Aorta (tissue), 5 donors: ENCODE results near the gene EXOC3L4. TPM values are rescaled to one million over a fixed set of nuclear protein-coding genes. Genes with fewer than 3 reads are reported as not detected.

Experiments used
- ATAC-seq: fragments of 200-7000 bp; cut with Tn5 transposase; one replicate; pipeline ENCODE4 v1.9.1; 2022; ENCODE audit warnings: moderate library complexity; ENCODE audit not compliant: low FRiP score
- DNase-seq, 2 donors: peaks; one replicate each; pipeline ENCODE4 v3.0.0-alpha.2; 2020
- H3K27ac ChIP-seq, 2 donors: one replicate each; pipeline ENCODE4 v1.5.1; 2013; ENCODE audit warnings: low read length in 2 of 2, mild to moderate bottlenecking in 2 of 2, moderate library complexity in 2 of 2, control low read depth in 1 of 2, inconsistent platforms in 1 of 2, low read depth in 1 of 2
- H3K27me3 ChIP-seq, 2 donors: one replicate each; pipeline ENCODE4 v1.6.1; 2013; ENCODE audit warnings: control low read depth in 1 of 2, low read length in 1 of 2, mild to moderate bottlenecking in 1 of 2, moderate library complexity in 1 of 2; ENCODE audit not compliant: insufficient read depth in 2 of 2, control insufficient read depth in 1 of 2
- H3K36me3 ChIP-seq, 2 donors: one replicate each; pipeline ENCODE4 v1.6.1; 2013; ENCODE audit warnings: control low read depth in 1 of 2, low read length in 1 of 2, mild to moderate bottlenecking in 1 of 2; ENCODE audit not compliant: insufficient read depth in 2 of 2, control insufficient read depth in 1 of 2
- H3K4me1 ChIP-seq, 2 donors: one replicate each; pipeline ENCODE4 v1.6.1; 2013; ENCODE audit warnings: low read length in 2 of 2, control low read depth in 1 of 2, mild to moderate bottlenecking in 1 of 2, moderate library complexity in 1 of 2; ENCODE audit not compliant: insufficient read depth in 2 of 2, control insufficient read depth in 1 of 2
- H3K4me3 ChIP-seq, 2 donors: one replicate each; pipeline ENCODE4 v1.5.1; 2013; ENCODE audit warnings: low read length in 2 of 2, control low read depth in 1 of 2, mild to moderate bottlenecking in 1 of 2
- H3K9me3 ChIP-seq: one replicate; pipeline ENCODE4 v1.6.1; 2013; ENCODE audit warnings: mild to moderate bottlenecking, low read length; ENCODE audit not compliant: control insufficient read depth
- WGBS, 2 donors: extraction: QIAGEN DNeasy Blood & Tissue Kit; methylation state at CpG; one replicate each; pipeline ENCODE4 v1.1.7; 2013; 5-methylcytosine and 5-hydroxymethylcytosine counted together
- intact Hi-C, 2 donors: fragments of 100-400 bp; cut with DNase I; formaldehyde crosslinking; loops; one replicate each; pipeline versions ENCODE4 v1.14.2 to v1.15.0; 2022
- polyA plus RNA-seq, 2 donors: library from polyadenylated mRNA; stranded (reverse); fragments of 200-250 nt; gene quantifications; one replicate each; pipeline ENCODE4 v1.2.3, GENCODE V29; 2013
- total RNA-seq, 2 donors: library from RNA; stranded (reverse); fragmentation: NEBNext Ultra II Directional; extraction: Animal tissue kit (Norgen Biotek cat#: 25700); gene quantifications; one replicate each; pipeline ENCODE4 v1.2.1, GENCODE V29; 2021
- donor health status: healthy with polysubstance abuse.
- donor health status: Bipolar disorder and iron deficiency.
- donor health status: DM: no; HTN: no; CAD: no.
- donor health status: DM: no; HTN: no; CAD: no.
- donor health status: DM: yes; HTN: yes; CAD: no.

The EXOC3L4 gene
- total and polyA plus RNA-seq, 4 donors, result 0.68 to 7.4 (median 4.8) TPM; not detected in 1

- no peak overlapping the region for H3K27ac ChIP-seq
- 79 to 82% methylated on average over 21 of the region's 21 CpGs for WGBS, 2 donors
- intact Hi-C loops, result loop anchor here in 1 of 2 donors (10.0 kb wide), 1 partner anchor 221 kb away; no protein-coding TSS in a partner anchor
- H3K9me3 ChIP-seq, result no peaks in the 10 kb centered on the region
- H3K4me3 ChIP-seq, result no peak overlapping the region
- no peaks in the 10 kb centered on the region for H3K27me3 ChIP-seq
- no peaks in the 10 kb centered on the region for H3K4me1 ChIP-seq
- no peaks in the 10 kb centered on the region for H3K36me3 ChIP-seq
- ATAC-seq, result no peak
- DNase-seq, result peak in 1 of 2 donors; percentile 49
These were observed 20.4 kb upstream of the EXOC3L4 start for GRCh38 chr14:103073876-103074728.

GRCh38 chr14:103074729-103075367 lies 19.7 kb upstream of the EXOC3L4 start:
- H3K4me1 ChIP-seq, result no peaks in the 10 kb centered on the region
- ATAC-seq (peak; percentile 31), DNase-seq (peak; percentile 83 to 92)
- H3K27me3 ChIP-seq, result no peaks in the 10 kb centered on the region
- 21% methylated on average over 21 of the region's 21 CpGs for WGBS, 2 donors
- H3K36me3 ChIP-seq, result no peaks in the 10 kb centered on the region
- intact Hi-C loops, result loop anchor here (5.0 to 10.0 kb wide), 2 partner anchors 217 to 220 kb away; no protein-coding TSS in a partner anchor
- no peaks in the 10 kb centered on the region for H3K9me3 ChIP-seq
- no peak overlapping the region for H3K4me3 ChIP-seq
- H3K27ac ChIP-seq, result no peak overlapping the region

- Histone ChIP-seq H3K27me3 (no peaks in the 10 kb centered on the region), H3K9me3 (no peaks in the 10 kb centered on the region), H3K4me3 (no peak overlapping the region), H3K27ac (no peak overlapping the region), H3K4me1 (no peaks in the 10 kb centered on the region), H3K36me3 (no peaks in the 10 kb centered on the region)
- intact Hi-C loops, result loop anchor here (5.0 to 10.0 kb wide), 2 partner anchors 214 to 216 kb away; no protein-coding TSS in a partner anchor
- ATAC-seq, result peak; percentile 69
- peak; percentile 85 to 89 for DNase-seq
- WGBS, 2 donors, result 16 to 20% methylated on average over 9 of the region's 9 CpGs
These were observed 16.1 kb upstream of the EXOC3L4 start for GRCh38 chr14:103078420-103078749.

- no peak for ATAC-seq
- H3K4me3 ChIP-seq, result no peak overlapping the region
- intact Hi-C loops, result loop anchor here (5.0 to 10.0 kb wide), 2 partner anchors 213 to 216 kb away; no protein-coding TSS in a partner anchor
- peak; percentile 42 to 65 for DNase-seq
- no peaks in the 10 kb centered on the region for H3K4me1 ChIP-seq
- no peaks in the 10 kb centered on the region for H3K27me3 ChIP-seq
- H3K36me3 ChIP-seq, result no peaks in the 10 kb centered on the region
- H3K27ac ChIP-seq, result no peak overlapping the region
- H3K9me3 ChIP-seq, result no peaks in the 10 kb centered on the region
- WGBS, 2 donors, result 82 to 85% methylated on average over 11 of the region's 11 CpGs
These were observed 15.5 kb upstream of the EXOC3L4 start for GRCh38 chr14:103078860-103079587.

GRCh38 chr14:103081951-103082350 lies 12.6 kb upstream of the EXOC3L4 start:
- Histone ChIP-seq H3K4me3 (no peak overlapping the region), H3K27me3 (no peaks in the 10 kb centered on the region), H3K9me3 (no peaks in the 10 kb centered on the region), H3K27ac (no peak overlapping the region), H3K4me1 (no peaks in the 10 kb centered on the region), H3K36me3 (no peaks in the 10 kb centered on the region)
- ATAC-seq (no peak), DNase-seq (no peak)
- WGBS, 2 donors, result 98 to 99% methylated on average over 2 of the region's 2 CpGs
- intact Hi-C loops, result no loop called here

- Histone ChIP-seq H3K36me3 (no peaks in the 10 kb centered on the region), H3K27ac (no peak within 1 kb of the TSS), H3K4me1 (no peaks in the 10 kb centered on the region), H3K4me3 (no peak within 1 kb of the TSS), H3K9me3 (no peaks in the 10 kb centered on the region), H3K27me3 (no peaks in the 10 kb centered on the region)
- WGBS, 2 donors, result 18 to 26% methylated on average over 38 to 61 of the region's 61 CpGs
- no peak for ATAC-seq
- peak; percentile 40 to 79 for DNase-seq
- intact Hi-C loops, result no loop called here
These were observed 10.3 kb upstream of the EXOC3L4 start, which contains the start of gene LBHD2 for GRCh38 chr14:103084021-103084919. Gene LBHD2, plus strand, starts transcription at chr14:103084210. Its CDS starts 1,803 bp downstream, at chr14:103086013.

GRCh38 chr14:103085106-103086091 lies 9.1 kb upstream of the EXOC3L4 start:
- Histone ChIP-seq H3K36me3 (no peaks in the 10 kb centered on the region), H3K4me1 (no peaks in the 10 kb centered on the region), H3K27me3 (no peaks in the 10 kb centered on the region), H3K27ac (no peak overlapping the region), H3K4me3 (no peak overlapping the region), H3K9me3 (no peaks in the 10 kb centered on the region)
- DNase-seq (peak; percentile 26 to 68), ATAC-seq (no peak)
- intact Hi-C loops, result no loop called here
- 77 to 81% methylated on average over 23 to 24 of the region's 24 CpGs for WGBS, 2 donors
